ENCODE data around the gene PPP1R27.

The PPP1R27 gene

DNA sequence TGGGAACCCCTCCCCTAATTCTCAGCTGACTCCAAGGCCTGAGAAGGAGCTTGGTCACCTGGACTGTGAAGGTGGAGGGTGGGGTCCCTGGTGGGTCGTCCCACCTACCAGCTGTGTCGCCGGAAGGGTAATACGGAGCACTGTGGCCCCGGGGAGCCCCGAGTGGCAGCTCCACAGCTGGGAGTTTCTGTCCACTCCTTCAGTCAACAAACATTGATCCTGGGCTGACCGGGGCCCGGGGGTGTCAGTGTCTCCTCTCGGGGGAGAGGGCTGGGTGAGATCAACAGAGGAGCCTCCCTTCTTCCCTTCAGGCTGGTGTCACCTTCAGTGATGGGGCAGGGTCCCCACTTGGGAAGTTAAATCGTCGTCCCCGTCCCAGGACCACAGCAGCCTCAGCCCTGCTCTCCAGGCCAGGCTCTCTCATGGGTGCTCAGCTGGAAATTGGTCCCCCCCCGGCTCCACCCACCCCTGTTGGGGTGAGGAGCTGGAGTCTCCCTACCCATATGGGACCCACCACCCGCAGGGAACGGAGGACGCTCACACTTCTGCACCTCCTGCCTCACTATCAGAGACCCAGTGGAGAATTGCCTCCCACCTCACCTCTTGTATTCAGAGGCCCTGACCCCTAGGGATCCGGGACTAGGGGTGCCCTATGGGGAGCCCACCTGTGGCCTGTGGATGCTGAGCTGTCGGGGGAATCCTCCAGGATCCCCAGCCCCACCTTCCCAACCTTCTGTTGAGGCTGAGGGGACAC, 29.0 kb downstream of the PPP1R27 start:
- no peak overlapping the region for H3K27ac ChIP-seq (ENCODE audit: low read length)
- H3K27me3 ChIP-seq (ENCODE audit: low read depth, low read length), result peaks cover 54% of the 10 kb centered on the region
- H3K4me3 ChIP-seq (ENCODE audit: low read depth in 1 of 2, low read length in 2 of 2), result no peak overlapping the region
- no peaks in the 10 kb centered on the region for H3K9me3 ChIP-seq (ENCODE audit: control insufficient read depth in 1 of 2, low read length in 2 of 2)
- peaks cover 0 to 13% of the 10 kb centered on the region in 2 donors for H3K4me1 ChIP-seq (ENCODE audit: control insufficient read depth in 1 of 2, insufficient read depth in 2 of 2, low read length in 2 of 2)
- H3K36me3 ChIP-seq (ENCODE audit: control insufficient read depth in 1 of 2, insufficient read depth in 2 of 2, low read length in 2 of 2), result no peaks in the 10 kb centered on the region

GRCh38 chr17:81804559-81805399, 30.1 kb downstream of the PPP1R27 start:
- peaks cover 49% of the 10 kb centered on the region for H3K27me3 ChIP-seq (ENCODE audit: low read depth, low read length)
- H3K9me3 ChIP-seq (ENCODE audit: control insufficient read depth in 1 of 2, low read length in 2 of 2), result no peaks in the 10 kb centered on the region
- H3K36me3 ChIP-seq (ENCODE audit: control insufficient read depth in 1 of 2, insufficient read depth in 2 of 2, low read length in 2 of 2), result no peaks in the 10 kb centered on the region
- no peak overlapping the region for H3K27ac ChIP-seq (ENCODE audit: low read length)
- H3K4me3 ChIP-seq (ENCODE audit: low read depth in 1 of 2, low read length in 2 of 2), result no peak overlapping the region
- H3K4me1 ChIP-seq (ENCODE audit: control insufficient read depth in 1 of 2, insufficient read depth in 2 of 2, low read length in 2 of 2), result peaks cover 0 to 13% of the 10 kb centered on the region in 2 donors

DNA sequence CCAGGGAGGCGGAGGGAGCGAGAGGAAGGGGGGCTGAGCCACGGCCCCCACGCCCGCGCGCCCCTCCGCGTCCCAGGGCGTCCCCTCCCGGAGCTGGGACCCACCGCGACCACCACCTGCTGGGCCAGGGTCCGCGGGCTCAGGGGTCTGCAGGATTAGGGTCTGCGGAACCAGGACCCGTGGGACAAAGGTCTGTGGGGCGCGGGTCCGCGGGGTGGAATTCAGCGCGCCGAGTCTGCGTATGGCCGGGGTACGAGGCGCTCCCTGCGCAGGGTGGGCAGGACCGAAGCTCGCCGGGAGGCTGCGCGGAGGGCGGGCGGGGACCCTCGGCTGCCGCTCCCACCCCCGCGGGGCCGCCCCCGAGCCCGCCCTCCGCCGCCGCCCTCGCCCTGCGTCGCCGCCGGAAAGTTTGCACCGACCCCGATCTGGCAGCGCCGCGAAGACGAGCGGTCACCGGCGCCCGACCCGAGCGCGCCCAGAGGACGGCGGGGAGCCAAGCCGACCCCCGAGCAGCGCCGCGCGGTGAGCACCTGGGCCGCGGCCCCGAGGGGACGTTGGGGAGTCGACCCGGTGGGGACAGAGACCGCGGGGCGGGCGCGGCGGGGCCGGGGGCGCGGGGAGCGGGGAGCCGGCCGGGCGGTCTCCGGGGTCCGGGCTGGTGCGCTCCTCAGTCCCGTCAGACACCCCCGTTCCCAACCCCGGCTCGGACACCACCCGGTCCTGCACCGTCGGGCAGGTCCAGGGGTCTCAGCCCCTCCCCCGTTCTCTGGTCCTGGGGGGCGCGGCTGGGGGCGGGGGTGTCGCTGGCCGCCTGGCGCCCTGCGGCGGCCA, 30.9 kb downstream of the PPP1R27 start, which contains the start of gene GCGR:
GCGR (plus strand) TSS at position 423 of the 831 bp plus-strand sequence. CDS start 4,869 bp downstream, outside the sequence.
- peaks cover 43% of the 10 kb centered on the region for H3K27me3 ChIP-seq (ENCODE audit: low read depth, low read length)
- H3K27ac ChIP-seq (ENCODE audit: low read length), result no peak within 1 kb of the TSS
- H3K4me3 ChIP-seq (ENCODE audit: low read depth in 1 of 2, low read length in 2 of 2), result no peak within 1 kb of the TSS
- no peaks in the 10 kb centered on the region for H3K36me3 ChIP-seq (ENCODE audit: control insufficient read depth in 1 of 2, insufficient read depth in 2 of 2, low read length in 2 of 2)
- H3K9me3 ChIP-seq (ENCODE audit: control insufficient read depth in 1 of 2, low read length in 2 of 2), result no peaks in the 10 kb centered on the region
- peaks cover 0 to 13% of the 10 kb centered on the region in 2 donors for H3K4me1 ChIP-seq (ENCODE audit: control insufficient read depth in 1 of 2, insufficient read depth in 2 of 2, low read length in 2 of 2)

- Histone ChIP-seq H3K9me3 (ENCODE audit: control insufficient read depth in 1 of 2, low read length in 2 of 2) (no peaks in the 10 kb centered on the region), H3K36me3 (ENCODE audit: control insufficient read depth in 1 of 2, insufficient read depth in 2 of 2, low read length in 2 of 2) (no peaks in the 10 kb centered on the region), H3K27me3 (ENCODE audit: low read depth, low read length) (peaks cover 43% of the 10 kb centered on the region), H3K4me1 (ENCODE audit: control insufficient read depth in 1 of 2, insufficient read depth in 2 of 2, low read length in 2 of 2) (peaks cover 0 to 13% of the 10 kb centered on the region in 2 donors), H3K4me3 (ENCODE audit: low read depth in 1 of 2, low read length in 2 of 2) (no peak overlapping the region), H3K27ac (ENCODE audit: low read length) (no peak overlapping the region)
Observed at GRCh38 chr17:81802856-81803643, 31.8 kb downstream of the PPP1R27 start.

GRCh38 chr17:81802048-81802758, 32.6 kb downstream of the PPP1R27 start:
- Histone ChIP-seq H3K9me3 (ENCODE audit: control insufficient read depth in 1 of 2, low read length in 2 of 2) (no peaks in the 10 kb centered on the region), H3K4me1 (ENCODE audit: control insufficient read depth in 1 of 2, insufficient read depth in 2 of 2, low read length in 2 of 2) (peaks cover 0 to 13% of the 10 kb centered on the region in 2 donors), H3K36me3 (ENCODE audit: control insufficient read depth in 1 of 2, insufficient read depth in 2 of 2, low read length in 2 of 2) (no peaks in the 10 kb centered on the region), H3K27me3 (ENCODE audit: low read depth, low read length) (peaks cover 43% of the 10 kb centered on the region), H3K27ac (ENCODE audit: low read length) (no peak overlapping the region), H3K4me3 (ENCODE audit: low read depth in 1 of 2, low read length in 2 of 2) (no peak overlapping the region)

- H3K36me3 ChIP-seq (ENCODE audit: control insufficient read depth in 1 of 2, insufficient read depth in 2 of 2, low read length in 2 of 2), result no peaks in the 10 kb centered on the region
- peaks cover 0 to 13% of the 10 kb centered on the region in 2 donors for H3K4me1 ChIP-seq (ENCODE audit: control insufficient read depth in 1 of 2, insufficient read depth in 2 of 2, low read length in 2 of 2)
- peaks cover 42% of the 10 kb centered on the region for H3K27me3 ChIP-seq (ENCODE audit: low read depth, low read length)
- no peak overlapping the region for H3K27ac ChIP-seq (ENCODE audit: low read length)
- H3K4me3 ChIP-seq (ENCODE audit: low read depth in 1 of 2, low read length in 2 of 2), result no peak overlapping the region
- no peaks in the 10 kb centered on the region for H3K9me3 ChIP-seq (ENCODE audit: control insufficient read depth in 1 of 2, low read length in 2 of 2)
Observed at GRCh38 chr17:81801327-81801726, 33.5 kb downstream of the PPP1R27 start.

- peaks cover 16% of the 10 kb centered on the region for H3K27me3 ChIP-seq (ENCODE audit: low read depth, low read length)
- no peaks in the 10 kb centered on the region for H3K36me3 ChIP-seq (ENCODE audit: control insufficient read depth in 1 of 2, insufficient read depth in 2 of 2, low read length in 2 of 2)
- no peaks in the 10 kb centered on the region for H3K4me1 ChIP-seq (ENCODE audit: control insufficient read depth in 1 of 2, insufficient read depth in 2 of 2, low read length in 2 of 2)
- no peak overlapping the region for H3K4me3 ChIP-seq (ENCODE audit: low read depth in 1 of 2, low read length in 2 of 2)
- H3K9me3 ChIP-seq (ENCODE audit: control insufficient read depth in 1 of 2, low read length in 2 of 2), result no peaks in the 10 kb centered on the region
- H3K27ac ChIP-seq (ENCODE audit: low read length), result no peak overlapping the region
Observed at GRCh38 chr17:81794509-81794908, 40.3 kb downstream of the PPP1R27 start.

- H3K4me1 ChIP-seq (ENCODE audit: control insufficient read depth in 1 of 2, insufficient read depth in 2 of 2, low read length in 2 of 2), result no peaks in the 10 kb centered on the region
- H3K9me3 ChIP-seq (ENCODE audit: control insufficient read depth in 1 of 2, low read length in 2 of 2), result no peaks in the 10 kb centered on the region
- no peak overlapping the region for H3K4me3 ChIP-seq (ENCODE audit: low read depth in 1 of 2, low read length in 2 of 2)
- H3K27ac ChIP-seq (ENCODE audit: low read length), result no peak overlapping the region
- H3K27me3 ChIP-seq (ENCODE audit: low read depth, low read length), result peaks cover 16% of the 10 kb centered on the region
- no peaks in the 10 kb centered on the region for H3K36me3 ChIP-seq (ENCODE audit: control insufficient read depth in 1 of 2, insufficient read depth in 2 of 2, low read length in 2 of 2)
Observed at GRCh38 chr17:81794074-81794476, 40.8 kb downstream of the PPP1R27 start.

GRCh38 chr17:81792675-81793615, 41.9 kb downstream of the PPP1R27 start:
- H3K9me3 ChIP-seq (ENCODE audit: control insufficient read depth in 1 of 2, low read length in 2 of 2), result no peaks in the 10 kb centered on the region
- H3K4me1 ChIP-seq (ENCODE audit: control insufficient read depth in 1 of 2, insufficient read depth in 2 of 2, low read length in 2 of 2), result no peaks in the 10 kb centered on the region
- peaks cover 16% of the 10 kb centered on the region for H3K27me3 ChIP-seq (ENCODE audit: low read depth, low read length)
- H3K36me3 ChIP-seq (ENCODE audit: control insufficient read depth in 1 of 2, insufficient read depth in 2 of 2, low read length in 2 of 2), result no peaks in the 10 kb centered on the region
- no peak overlapping the region for H3K27ac ChIP-seq (ENCODE audit: low read length)
- no peak overlapping the region for H3K4me3 ChIP-seq (ENCODE audit: low read depth in 1 of 2, low read length in 2 of 2)
